Prostate gland (tissue), 2 donors: ENCODE data around the gene IFI30. TPM values are rescaled to one million over a fixed set of nuclear protein-coding genes. Genes with fewer than 3 reads are reported as not detected.
A peak's percentile ranks its signal among the peaks of the same experiment; 100 is the strongest.

ENCODE experiments used
- DNase-seq: peaks from one replicate; pipeline ENCODE4 v3.0.0-alpha.2; 2019; ENCODE audit warnings: low spot score
- H3K27ac ChIP-seq, 2 donors: fragments of 200-600 bp; sonication (generic); 2 replicates each; pipeline ENCODE4 v1.5.1; 2017 to 2019
- H3K27me3 ChIP-seq: fragments of 200-600 bp; sonication (generic); replicated peaks from 2 replicates; pipeline ENCODE4 v1.5.1; 2019; ENCODE audit not compliant: insufficient read depth
- H3K36me3 ChIP-seq, 2 donors: fragments of 200-600 bp; sonication (generic); 1 replicate in 1 of 2; 2 replicates in 1 of 2; pipeline versions ENCODE4 v1.5.1 to v1.8.1; 2017 to 2019
- H3K4me1 ChIP-seq: fragments of 200-600 bp; sonication (generic); replicated peaks from 2 replicates; pipeline ENCODE4 v1.5.1; 2019
- H3K4me3 ChIP-seq, 2 donors: fragments of 200-600 bp; sonication (generic); 2 replicates each; pipeline ENCODE4 v1.5.1; 2017 to 2019
- H3K9me3 ChIP-seq: fragments of 200-600 bp; sonication (generic); 2 replicates; pipeline ENCODE4 v1.5.1; 2017
- CTCF ChIP-seq, 4 experiments: fragments of 200-600 bp in 2 of 4; fragments of 450-650 bp in 2 of 4; sonication (generic) in 2 of 4; IDR thresholded peaks; 1 replicate in 3 of 4; 2 replicates in 1 of 4; pipeline ENCODE4 v1.5.1; 2016 to 2019; ENCODE audit warnings: antibody characterized with exemption in 4 of 4, mild to moderate bottlenecking in 2 of 4, moderate library complexity in 2 of 4
- POLR2A ChIP-seq: fragments of 450-650 bp; IDR thresholded peaks from one replicate; pipeline ENCODE4 v1.6.1; 2016; ENCODE audit warnings: antibody characterized with exemption, mild to moderate bottlenecking
- POLR2AphosphoS5 ChIP-seq: sonication (generic); formaldehyde crosslinking; IDR thresholded peaks from one replicate; pipeline ENCODE4 v1.6.1; 2017; ENCODE audit warnings: antibody characterized with exemption
- WGBS: methylation state at CpG from one replicate; pipeline ENCODE4 v1.1.5; 2018; 5-methylcytosine and 5-hydroxymethylcytosine counted together
- intact Hi-C: fragments of 100-400 bp; cut with DNase I; formaldehyde crosslinking; loops from one replicate; pipeline ENCODE4 v1.14.2; 2022
- total RNA-seq, 2 donors: library from RNA; depleted of rRNA; stranded (reverse); fragments of >200 nt; gene quantifications; one replicate each; pipeline ENCODE4 v1.1.0, GENCODE V29; 2016

Gene IFI30
- total RNA-seq, 2 donors from 2014 or later = 20.9 to 22.5 TPM

GRCh38 chr19:18219911-18220631 lies 46.5 kb downstream of the IFI30 start:
- DNase-seq = no peak
- Histone ChIP-seq H3K4me3 (no peak overlapping the region), H3K27ac (no peak overlapping the region), H3K27me3 (peaks cover 5% of the 10 kb centered on the region), H3K36me3 (no peaks in the 10 kb centered on the region), H3K4me1 (peaks cover 5% of the 10 kb centered on the region), H3K9me3 (no peaks in the 10 kb centered on the region)
- intact Hi-C loops = no loop called here
- TF ChIP-seq POLR2A (no peak), CTCF (IDR thresholded peaks at IDR 0.05) (no peak), POLR2AphosphoS5 (no peak)
- 56% methylated on average over 28 of the region's 28 CpGs for WGBS

- no peak for TF ChIP-seq POLR2AphosphoS5
- no peak for TF ChIP-seq CTCF (IDR thresholded peaks at IDR 0.05)
- TF ChIP-seq POLR2A = no peak
- peaks cover 6% of the 10 kb centered on the region for H3K4me1 ChIP-seq
- intact Hi-C loops = no loop called here
- no peaks in the 10 kb centered on the region for H3K9me3 ChIP-seq
- WGBS = 9% methylated on average over 31 of the region's 33 CpGs
- no peaks in the 10 kb centered on the region for H3K36me3 ChIP-seq
- H3K27me3 ChIP-seq = peaks cover 11% of the 10 kb centered on the region
- H3K27ac ChIP-seq = no peak overlapping the region
- DNase-seq = no peak
- H3K4me3 ChIP-seq = no peak overlapping the region
These were observed 47.1 kb downstream of the IFI30 start for GRCh38 chr19:18220632-18221275.

GRCh38 chr19:18221815-18222725 lies 48.5 kb downstream of the IFI30 start:
- no peak for TF ChIP-seq POLR2AphosphoS5
- TF ChIP-seq POLR2A = no peak
- TF ChIP-seq CTCF (IDR thresholded peaks at IDR 0.05) = no peak
- Histone ChIP-seq H3K4me1 (peaks cover 6% of the 10 kb centered on the region), H3K36me3 (no peaks in the 10 kb centered on the region), H3K27me3 (peaks cover 16% of the 10 kb centered on the region), H3K9me3 (no peaks in the 10 kb centered on the region), H3K27ac (no peak overlapping the region), H3K4me3 (no peak overlapping the region)
- DNase-seq = no peak
- 85% methylated on average over 22 of the region's 25 CpGs for WGBS
- intact Hi-C loops = no loop called here

GRCh38 chr19:18223860-18224524 lies 50.4 kb downstream of the IFI30 start:
- Histone ChIP-seq H3K4me3 (peak overlapping the region in 1 of 2 donors; percentile 6), H3K27me3 (peaks cover 17% of the 10 kb centered on the region), H3K9me3 (no peaks in the 10 kb centered on the region), H3K36me3 (no peaks in the 10 kb centered on the region), H3K4me1 (peaks cover 6% of the 10 kb centered on the region), H3K27ac (no peak overlapping the region)
- intact Hi-C loops = no loop called here
- 7% methylated on average over 38 of the region's 39 CpGs for WGBS
- no peak for TF ChIP-seq CTCF (IDR thresholded peaks at IDR 0.05)
- no peak for TF ChIP-seq POLR2A
- TF ChIP-seq POLR2AphosphoS5 = no peak
- DNase-seq = no peak
